Colonic mucosa (tissue), 4 donors: Measurements from ENCODE around the gene CHN2. TPM values are rescaled to one million over a fixed set of nuclear protein-coding genes. Genes with fewer than 3 reads are reported as not detected.

Experiments used
- DNase-seq: peaks from one replicate; pipeline ENCODE4 v3.0.0-alpha.2; 2020
- H3K27ac ChIP-seq: fragments of 200-600 bp; one replicate; pipeline ENCODE4 v1.8.0; 2021
- H3K27me3 ChIP-seq: fragments of 200-600 bp; one replicate; pipeline ENCODE4 v1.8.0; 2021
- H3K36me3 ChIP-seq: fragments of 200-600 bp; one replicate; pipeline ENCODE4 v1.8.0; 2021
- H3K4me1 ChIP-seq: fragments of 200-600 bp; one replicate; pipeline ENCODE4 v1.8.0; 2021; ENCODE audit warnings: mild to moderate bottlenecking
- H3K4me3 ChIP-seq: fragments of 200-600 bp; one replicate; pipeline ENCODE4 v1.8.0; 2021
- H3K9ac ChIP-seq, 2 donors: one replicate each; pipeline ENCODE4 v1.7.0; 2013; ENCODE audit warnings: control low read depth in 2 of 2, low read depth in 2 of 2, low read length in 2 of 2
- H3K9me3 ChIP-seq: fragments of 200-600 bp; one replicate; pipeline ENCODE4 v1.8.0; 2021
- intact Hi-C: fragments of 100-400 bp; cut with DNase I; formaldehyde crosslinking; loops from one replicate; pipeline ENCODE4 v1.14.1; 2022
- total RNA-seq, 2 donors: library from RNA; stranded (reverse); fragmentation: NEBNext Ultra II Directional in 1 of 2; extraction: Animal tissue kit (Norgen Biotek cat#: 25700) in 1 of 2; gene quantifications; one replicate each; pipeline ENCODE4 v1.2.1, GENCODE V29; 2021
- TF ChIP-seq, protein P1 (sequence below): fragments of 200-600 bp; IDR thresholded peaks from one replicate; pipeline ENCODE4 v1.8.0; 2022; ENCODE audit warnings: antibody characterized with exemption, mild to moderate bottlenecking
- donor health status: healthy.
- donor health status: DM: no; HTN: no; CAD: no.
- donor health status: DM: no; HTN: no; CAD: no.

Gene CHN2
- total RNA-seq, 2 donors from 2014 or later, result 12.8 to 19.8 TPM

DNA sequence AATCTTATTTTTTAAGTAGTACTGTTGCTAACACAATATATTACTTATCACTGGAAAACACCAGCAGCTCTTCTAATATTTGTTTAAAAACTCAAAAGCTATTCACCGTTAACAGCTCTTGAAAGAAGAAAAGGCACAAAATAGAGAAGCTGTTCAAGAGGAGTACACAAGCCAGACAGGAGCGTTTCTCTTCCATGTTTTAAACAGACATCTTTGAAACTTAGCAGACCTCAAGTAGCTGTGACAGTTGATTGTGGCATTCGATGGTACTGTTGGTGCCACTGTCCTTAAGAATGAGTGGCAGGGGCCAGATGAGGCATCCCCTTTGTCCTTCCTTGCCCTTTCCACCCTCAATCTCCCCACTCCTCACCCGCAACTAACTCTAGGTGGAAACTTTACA is 287.5 kb downstream of the CHN2 start:
- Histone ChIP-seq H3K27me3 (no peaks in the 10 kb centered on the region), H3K27ac (no peak overlapping the region), H3K9ac (no peak overlapping the region), H3K9me3 (no peaks in the 10 kb centered on the region), H3K4me3 (no peak overlapping the region), H3K4me1 (no peaks in the 10 kb centered on the region), H3K36me3 (no peaks in the 10 kb centered on the region)
- intact Hi-C loops, result no loop called here
- TF ChIP-seq, protein P1, sequence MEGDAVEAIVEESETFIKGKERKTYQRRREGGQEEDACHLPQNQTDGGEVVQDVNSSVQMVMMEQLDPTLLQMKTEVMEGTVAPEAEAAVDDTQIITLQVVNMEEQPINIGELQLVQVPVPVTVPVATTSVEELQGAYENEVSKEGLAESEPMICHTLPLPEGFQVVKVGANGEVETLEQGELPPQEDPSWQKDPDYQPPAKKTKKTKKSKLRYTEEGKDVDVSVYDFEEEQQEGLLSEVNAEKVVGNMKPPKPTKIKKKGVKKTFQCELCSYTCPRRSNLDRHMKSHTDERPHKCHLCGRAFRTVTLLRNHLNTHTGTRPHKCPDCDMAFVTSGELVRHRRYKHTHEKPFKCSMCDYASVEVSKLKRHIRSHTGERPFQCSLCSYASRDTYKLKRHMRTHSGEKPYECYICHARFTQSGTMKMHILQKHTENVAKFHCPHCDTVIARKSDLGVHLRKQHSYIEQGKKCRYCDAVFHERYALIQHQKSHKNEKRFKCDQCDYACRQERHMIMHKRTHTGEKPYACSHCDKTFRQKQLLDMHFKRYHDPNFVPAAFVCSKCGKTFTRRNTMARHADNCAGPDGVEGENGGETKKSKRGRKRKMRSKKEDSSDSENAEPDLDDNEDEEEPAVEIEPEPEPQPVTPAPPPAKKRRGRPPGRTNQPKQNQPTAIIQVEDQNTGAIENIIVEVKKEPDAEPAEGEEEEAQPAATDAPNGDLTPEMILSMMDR, result no peak
- DNase-seq, result no peak

DNA sequence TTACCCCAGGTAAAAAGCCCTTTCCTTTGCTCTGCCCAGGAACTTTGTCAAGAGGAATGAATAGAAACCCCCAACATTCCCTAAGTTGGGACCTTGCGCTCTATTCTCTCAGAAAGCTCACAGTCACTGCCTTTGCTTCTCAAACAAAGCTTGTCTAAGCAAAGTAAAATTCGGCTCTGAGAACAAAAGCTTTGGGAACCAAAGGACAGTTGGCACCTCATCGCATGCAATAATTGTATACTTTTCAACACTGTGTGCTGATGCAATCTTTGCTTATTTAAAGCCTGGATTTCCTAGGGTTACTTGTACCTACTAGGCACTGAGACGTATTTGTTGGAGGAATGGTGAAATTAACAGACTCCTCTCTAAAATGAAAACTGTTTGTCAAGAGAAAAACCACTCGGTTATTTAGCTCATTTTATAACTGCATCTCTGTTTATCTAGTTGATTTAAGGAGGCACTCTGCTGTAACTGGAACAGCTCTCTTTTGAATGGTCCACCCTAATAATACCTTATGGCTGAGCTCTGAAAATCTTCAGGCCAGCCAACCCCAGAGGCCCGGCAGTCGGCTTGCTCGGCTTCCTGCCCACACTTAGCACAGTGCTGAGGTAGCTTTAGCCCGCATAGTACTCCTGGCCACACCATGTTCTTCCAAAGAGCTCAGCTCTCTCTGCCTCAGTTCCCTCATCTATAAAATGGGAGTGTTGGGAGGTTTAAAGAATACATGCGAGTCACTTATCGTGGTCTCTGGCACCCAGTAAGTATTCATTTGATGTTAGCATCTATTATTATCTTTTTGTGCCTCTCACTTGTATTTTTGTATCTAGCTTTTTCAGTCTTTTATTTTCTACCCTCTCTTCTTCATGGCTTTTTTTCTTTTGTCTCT is 288.9 kb downstream of the CHN2 start:
- no peak overlapping the region for H3K27ac ChIP-seq
- H3K36me3 ChIP-seq, result no peaks in the 10 kb centered on the region
- TF ChIP-seq, protein P1, result no peak
- DNase-seq, result no peak
- H3K4me1 ChIP-seq, result no peaks in the 10 kb centered on the region
- no peak overlapping the region for H3K4me3 ChIP-seq
- no peaks in the 10 kb centered on the region for H3K27me3 ChIP-seq
- intact Hi-C loops, result no loop called here
- H3K9me3 ChIP-seq, result no peaks in the 10 kb centered on the region
- H3K9ac ChIP-seq, result no peak overlapping the region

DNA sequence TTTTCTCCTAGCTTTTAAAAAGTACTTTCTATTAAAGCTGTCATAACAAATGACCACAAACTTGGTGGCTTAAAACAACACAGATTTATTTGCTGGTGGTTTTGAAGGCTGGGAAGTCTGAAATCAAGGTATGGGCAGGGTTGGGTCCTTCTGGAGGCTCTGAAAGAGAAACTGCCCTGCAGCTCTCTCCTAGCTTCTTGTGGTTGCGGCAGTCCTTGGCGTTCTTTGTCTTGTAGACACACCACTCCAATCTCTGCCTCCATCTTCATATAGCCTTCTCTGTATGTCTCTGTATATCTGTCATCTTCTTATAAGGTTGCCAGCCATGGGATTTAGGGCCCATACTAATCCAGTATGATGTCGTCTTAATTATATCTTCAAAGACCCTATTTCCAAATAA is 289.7 kb downstream of the CHN2 start:
- intact Hi-C loops, result no loop called here
- no peak overlapping the region for H3K9ac ChIP-seq
- DNase-seq, result no peak
- no peaks in the 10 kb centered on the region for H3K27me3 ChIP-seq
- H3K27ac ChIP-seq, result no peak overlapping the region
- TF ChIP-seq, protein P1, result no peak
- no peaks in the 10 kb centered on the region for H3K36me3 ChIP-seq
- H3K4me3 ChIP-seq, result no peak overlapping the region
- no peaks in the 10 kb centered on the region for H3K4me1 ChIP-seq
- H3K9me3 ChIP-seq, result no peaks in the 10 kb centered on the region

DNA sequence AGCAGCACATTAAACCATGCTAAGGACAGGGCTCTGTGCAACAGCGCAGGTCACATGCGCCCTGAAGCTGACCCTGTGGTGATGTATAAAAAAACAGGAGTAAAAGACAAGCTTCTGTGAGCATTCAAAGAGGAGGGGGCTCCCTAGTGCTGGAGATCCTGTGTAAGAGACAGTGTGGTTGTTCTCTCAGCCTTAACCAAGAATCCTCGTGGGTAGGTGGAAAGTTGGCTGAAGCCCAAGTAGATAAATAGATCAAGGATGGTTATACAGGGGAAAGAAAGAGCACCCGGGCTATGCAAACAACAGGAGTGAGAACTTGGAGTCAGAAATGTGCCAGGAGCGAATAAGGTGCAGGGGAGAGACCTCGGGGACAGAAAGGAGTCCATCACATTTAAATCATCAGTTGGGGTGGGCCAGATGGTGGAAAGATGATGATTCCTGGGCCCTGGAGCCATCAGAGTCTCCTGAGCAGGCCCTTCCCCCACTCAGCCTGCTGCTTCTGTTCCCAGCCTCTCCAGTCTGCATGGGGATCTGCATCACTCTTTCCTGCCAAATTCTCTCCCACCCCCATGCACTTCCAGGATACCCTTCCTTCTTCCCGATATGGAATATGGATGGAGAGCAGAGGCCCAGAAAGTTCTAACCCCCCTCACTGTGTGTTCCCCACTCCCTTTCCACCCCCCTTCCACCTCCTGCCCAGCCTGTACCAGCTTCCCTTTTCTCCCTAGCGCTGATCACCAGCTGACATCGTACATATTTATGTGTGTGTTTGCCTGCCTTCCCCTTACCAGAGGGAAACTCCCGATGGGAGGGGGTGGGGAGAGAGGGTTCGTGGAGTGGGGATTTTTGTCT is 291.0 kb downstream of the CHN2 start:
- no peaks in the 10 kb centered on the region for H3K4me1 ChIP-seq
- H3K27ac ChIP-seq, result no peak overlapping the region
- no peak overlapping the region for H3K4me3 ChIP-seq
- no peaks in the 10 kb centered on the region for H3K36me3 ChIP-seq
- no peaks in the 10 kb centered on the region for H3K9me3 ChIP-seq
- TF ChIP-seq, protein P1, result no peak
- no peak for DNase-seq
- peak overlapping the region in 1 of 2 donors; percentile 27 for H3K9ac ChIP-seq
- intact Hi-C loops, result no loop called here
- no peaks in the 10 kb centered on the region for H3K27me3 ChIP-seq

DNA sequence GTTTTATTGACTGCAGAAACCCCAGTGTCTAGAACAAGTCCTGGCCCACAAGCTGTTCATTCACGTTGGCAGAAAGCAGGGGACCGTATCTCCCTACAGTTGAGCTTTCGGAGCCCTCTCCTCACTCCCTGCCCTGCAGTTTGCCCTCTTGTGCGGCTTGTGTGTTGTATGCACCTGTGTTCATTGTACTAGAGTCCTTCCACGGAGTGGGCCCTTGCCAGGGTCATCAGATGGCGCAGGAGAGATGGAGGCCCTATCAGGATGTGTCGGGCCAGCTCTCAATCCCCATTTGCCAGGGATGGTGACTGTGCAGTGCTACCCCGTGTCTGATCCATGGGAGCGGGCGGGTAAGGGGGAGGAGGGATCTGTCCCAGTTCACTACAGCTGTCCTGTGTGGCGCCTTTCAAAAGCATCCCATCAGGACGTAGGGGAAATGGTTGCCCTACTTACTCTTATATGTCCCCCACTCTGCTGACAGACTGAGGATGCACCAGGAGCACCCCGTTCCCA is 291.7 kb downstream of the CHN2 start:
- TF ChIP-seq, protein P1, result no peak
- Histone ChIP-seq H3K4me3 (no peak overlapping the region), H3K36me3 (no peaks in the 10 kb centered on the region), H3K9ac (peak overlapping the region in 1 of 2 donors; percentile 27), H3K4me1 (no peaks in the 10 kb centered on the region), H3K9me3 (no peaks in the 10 kb centered on the region), H3K27ac (no peak overlapping the region), H3K27me3 (no peaks in the 10 kb centered on the region)
- intact Hi-C loops, result no loop called here
- no peak for DNase-seq
